Right renal pelvis (tissue), 4 donors: ENCODE results near the gene C4orf51. TPM values are rescaled to one million over a fixed set of nuclear protein-coding genes. Genes with fewer than 3 reads are reported as not detected.

Experiments
- DNase-seq, 4 donors: peaks; one replicate each; pipeline ENCODE4 v3.0.0-alpha.2; 2013; ENCODE audit warnings: low read depth in 4 of 4, low spot score in 3 of 4, missing footprints in 1 of 4
- polyA plus RNA-seq, 4 donors: library from polyadenylated mRNA; unstranded; fragments of 120-200 nt; gene quantifications; one replicate each; pipeline ENCODE4 v1.2.1, GENCODE V29; 2013; ENCODE audit not compliant: insufficient read length in 4 of 4

The C4orf51 gene
- polyA plus RNA-seq, 4 donors = not detected

- peak in 1 of 4 donors; percentile 48 for DNase-seq
These were observed 24.0 kb downstream of the C4orf51 start for GRCh38 chr4:145703850-145704497.

DNA sequence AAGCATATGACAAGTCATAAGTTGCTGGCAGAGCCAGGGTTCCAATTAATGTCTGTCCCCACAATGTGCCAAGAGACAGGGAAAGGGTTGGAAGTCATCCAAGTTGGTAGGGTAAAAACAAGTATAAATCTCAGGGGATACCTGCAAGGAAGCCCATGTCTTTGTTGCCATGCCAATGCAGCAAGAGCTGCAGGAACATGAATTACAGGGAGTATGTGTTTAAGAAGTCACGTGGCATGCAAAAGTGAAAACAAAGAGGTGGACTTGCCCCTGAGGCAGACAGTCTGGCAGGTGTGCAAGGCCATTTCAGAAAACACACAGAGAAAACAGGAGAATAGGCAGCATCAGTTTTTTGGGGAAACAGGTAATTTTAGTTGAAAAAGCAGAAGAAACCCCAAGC, 29.4 kb downstream of the C4orf51 start:
- DNase-seq = no peak

DNA sequence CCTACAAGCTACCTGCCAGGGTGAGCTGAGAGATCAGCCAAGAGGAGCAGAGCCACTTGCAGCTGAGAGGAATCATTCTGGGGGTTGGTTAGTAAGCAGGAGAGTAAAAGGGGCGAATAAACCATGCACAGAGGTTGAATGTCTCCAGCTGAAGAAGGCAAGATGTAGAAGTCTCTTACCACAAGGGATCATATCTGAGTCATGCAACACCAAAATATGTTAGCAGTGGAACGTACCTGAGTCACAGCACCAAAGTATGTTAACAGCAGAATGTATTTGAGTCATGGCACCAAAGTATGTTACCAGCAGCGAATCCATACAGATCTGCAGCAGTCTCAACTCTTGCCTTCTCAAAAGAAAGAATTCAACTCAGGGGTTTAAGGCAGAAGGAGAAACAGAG, 29.9 kb downstream of the C4orf51 start:
- DNase-seq = no peak

DNA sequence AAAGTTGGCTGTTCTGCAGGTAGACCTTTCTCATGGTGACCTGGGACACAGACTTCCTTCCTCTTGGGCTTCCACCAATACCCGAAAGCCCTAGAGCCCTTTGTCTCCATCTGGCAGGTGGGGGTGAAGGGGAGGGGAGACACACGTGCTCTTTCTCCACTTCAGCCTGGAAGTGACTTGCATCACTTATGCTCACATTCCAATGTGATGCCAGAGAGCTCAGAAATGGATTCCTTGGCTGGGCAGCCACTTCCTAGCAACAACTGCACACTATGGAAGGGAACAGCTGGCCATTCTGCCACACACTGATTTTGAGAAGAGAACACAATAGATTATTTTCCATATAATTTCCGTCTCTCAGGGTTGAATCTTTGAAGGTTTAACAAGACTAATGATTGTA, 36.3 kb downstream of the C4orf51 start:
- DNase-seq = no peak

DNA sequence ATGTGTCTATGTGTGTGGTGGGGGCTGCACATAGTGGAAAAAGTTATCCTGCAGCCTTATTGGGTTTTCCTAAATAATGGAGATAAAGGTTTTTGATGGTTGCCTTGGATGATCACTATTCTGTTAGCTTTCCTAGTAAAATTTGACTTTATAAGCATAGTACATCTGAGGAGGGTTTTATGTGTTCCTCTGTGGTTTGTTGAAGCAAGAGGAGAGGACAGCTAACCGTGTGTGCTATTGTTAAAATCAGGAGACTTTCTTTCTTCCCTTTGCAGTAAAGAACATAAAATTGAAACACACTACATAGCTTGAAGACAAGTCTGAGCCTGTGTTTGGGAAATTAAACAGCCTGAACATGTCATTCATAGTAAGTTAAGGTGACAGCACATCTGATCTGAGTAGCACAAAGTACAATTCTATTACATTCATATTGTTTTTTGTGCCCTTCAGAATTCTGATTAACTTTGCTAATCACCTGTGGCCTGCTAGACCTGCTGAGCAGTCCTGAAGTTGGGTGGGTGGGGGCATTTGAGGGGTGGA, 36.8 kb downstream of the C4orf51 start:
- DNase-seq = no peak

- no peak for DNase-seq
These were observed 40.0 kb downstream of the C4orf51 start for GRCh38 chr4:145719752-145720624.

DNA sequence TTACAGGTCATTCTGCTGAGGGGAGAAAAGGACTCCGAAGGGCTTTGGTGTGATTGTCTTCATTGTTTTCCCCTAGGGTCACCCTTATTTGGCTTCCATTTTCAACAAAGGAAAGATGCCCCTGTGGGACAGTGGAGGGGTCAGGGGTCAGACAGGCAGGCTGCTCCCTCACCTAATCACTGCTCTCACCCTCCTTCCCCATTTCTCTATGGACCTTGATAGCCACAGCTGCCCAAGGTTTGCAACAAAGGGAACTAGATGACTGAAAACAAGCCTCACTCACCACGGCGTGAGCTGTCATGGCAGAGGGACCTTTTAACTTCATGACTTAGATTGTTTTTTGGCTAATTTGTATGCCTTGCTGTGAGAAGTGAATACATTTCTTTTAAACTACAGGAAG, 40.7 kb downstream of the C4orf51 start:
- no peak for DNase-seq

DNA sequence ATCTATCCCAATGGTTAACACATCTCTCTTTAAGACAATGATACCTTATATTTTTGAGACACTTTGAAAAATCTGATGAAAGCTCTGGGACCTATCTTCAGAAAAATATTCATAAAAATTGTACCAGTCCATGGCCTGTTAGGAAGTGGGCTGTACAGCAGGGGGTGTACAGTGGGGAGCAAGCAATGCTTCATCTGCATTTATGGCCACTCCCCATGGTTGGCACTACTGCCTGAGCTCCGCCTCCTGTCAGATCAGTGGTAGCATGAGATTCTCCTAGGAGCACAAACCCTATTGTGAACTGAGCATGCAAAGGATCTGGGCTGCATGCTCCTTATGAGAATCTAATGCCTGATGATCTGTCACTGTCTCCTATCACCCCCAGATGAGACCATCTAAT, 42.6 kb downstream of the C4orf51 start:
- no peak for DNase-seq

GRCh38 chr4:145723336-145723735, 43.4 kb downstream of the C4orf51 start:
- no peak for DNase-seq

GRCh38 chr4:145730026-145730425, 50.1 kb downstream of the C4orf51 start:
- DNase-seq = no peak

DNA sequence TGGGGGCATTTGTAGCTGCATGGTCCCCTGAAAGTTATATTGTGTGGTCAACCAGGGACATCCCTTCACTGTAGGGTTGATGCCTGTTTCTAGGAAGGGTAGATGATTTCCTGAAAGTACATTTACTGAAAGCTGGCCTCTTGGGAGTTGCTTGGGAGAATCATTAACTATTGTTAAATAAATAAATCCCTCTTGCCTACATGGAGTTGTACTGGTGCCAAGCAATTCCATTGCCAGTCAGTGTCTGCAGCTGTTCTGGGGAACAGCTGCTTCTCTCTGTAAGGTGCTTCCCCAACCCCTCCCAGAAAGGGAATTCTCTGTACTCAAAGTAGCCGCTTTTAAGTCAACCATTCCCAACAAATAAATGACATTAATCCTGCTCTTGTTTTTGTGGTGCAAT, 51.1 kb downstream of the C4orf51 start:
- DNase-seq = no peak

- no peak for DNase-seq
These were observed 52.3 kb downstream of the C4orf51 start for GRCh38 chr4:145732001-145732815.

DNA sequence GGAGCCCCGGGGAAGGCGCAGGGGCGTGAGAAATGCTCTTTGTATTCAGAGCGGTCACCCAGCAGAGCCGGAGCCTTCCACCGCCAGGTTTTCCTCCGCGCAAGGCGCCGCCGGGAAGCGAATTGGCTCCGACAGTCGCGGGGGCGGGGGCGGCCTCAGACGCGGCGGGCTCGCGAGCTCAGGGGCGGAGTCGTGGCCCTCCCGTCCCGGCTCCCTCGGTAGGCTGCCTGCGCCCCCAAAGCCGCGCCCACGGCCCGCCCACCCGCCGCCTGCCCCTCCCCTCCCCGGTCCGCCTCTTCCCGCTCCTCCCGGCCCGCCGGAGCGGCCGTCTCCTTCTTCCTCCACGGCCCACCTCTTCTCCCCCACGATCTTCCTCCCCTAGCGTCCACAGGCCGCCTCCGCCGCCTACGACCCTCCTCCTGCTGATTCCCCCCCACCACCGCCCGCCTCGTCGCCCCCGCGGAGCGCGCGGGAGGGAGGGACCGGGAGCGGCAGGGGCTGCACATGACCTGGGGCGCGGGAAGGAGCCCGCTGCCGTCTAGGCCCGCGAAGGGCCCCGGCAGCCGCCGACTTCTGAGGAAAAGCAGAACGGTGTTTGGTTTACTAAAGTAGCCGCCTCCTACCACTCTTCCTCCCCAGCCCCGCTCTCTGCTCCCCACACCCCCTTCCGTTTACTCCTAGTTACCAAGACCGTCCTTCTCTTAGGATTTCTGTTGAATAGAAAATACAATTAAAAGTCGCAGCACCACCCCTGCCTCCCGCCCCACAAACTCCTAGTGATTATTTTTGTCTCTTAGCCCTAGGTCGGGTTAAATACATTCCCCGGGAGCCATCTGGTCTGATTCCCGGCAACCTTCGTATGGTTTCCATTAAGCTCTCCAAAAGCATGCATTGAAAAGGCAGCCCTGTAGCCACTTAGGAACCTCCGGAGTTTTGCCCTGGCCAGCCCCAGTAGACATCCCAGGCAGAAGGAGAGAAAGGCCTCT, 53.2 kb downstream of the C4orf51 start:
- peak; percentile 80 to 84 (median 82) for DNase-seq

- no peak for DNase-seq
These were observed 54.1 kb downstream of the C4orf51 start for GRCh38 chr4:145734031-145734430.

- no peak for DNase-seq
These were observed 54.8 kb downstream of the C4orf51 start for GRCh38 chr4:145734576-145735346.

- no peak for DNase-seq
These were observed 55.4 kb downstream of the C4orf51 start for GRCh38 chr4:145735347-145735675.

- DNase-seq = no peak
These were observed 55.9 kb downstream of the C4orf51 start for GRCh38 chr4:145735827-145736226.

GRCh38 chr4:145736241-145736831, 56.4 kb downstream of the C4orf51 start:
- DNase-seq = no peak

- peak in 2 of 4 donors; percentile 36 to 45 for DNase-seq
These were observed 59.9 kb downstream of the C4orf51 start for GRCh38 chr4:145739845-145740244.
